Lung (tissue), 12 donors: ENCODE measurements around the gene PRPF8. TPM values are rescaled to one million over a fixed set of nuclear protein-coding genes. Genes with fewer than 3 reads are reported as not detected.

ENCODE experiments used
- ATAC-seq: fragments of 200-7000 bp; cut with Tn5 transposase; one replicate; pipeline ENCODE4 v1.9.1; 2020; ENCODE audit warnings: moderate number of reproducible peaks; ENCODE audit not compliant: insufficient read depth, low FRiP score
- DNase-seq, 3 donors: peaks; one replicate each; pipeline ENCODE4 v3.0.0-alpha.2; 2013 to 2017
- H3K27ac ChIP-seq, 2 donors: one replicate each; pipeline ENCODE4 v1.5.1; 2013; ENCODE audit warnings: mild to moderate bottlenecking in 2 of 2, moderate library complexity in 2 of 2, control low read depth in 1 of 2, inconsistent platforms in 1 of 2, low read depth in 1 of 2, low read length in 1 of 2
- H3K27me3 ChIP-seq, 3 donors: one replicate each; pipeline ENCODE4 v1.5.1; 2013; ENCODE audit warnings: low read length in 2 of 3; ENCODE audit not compliant: control insufficient read depth in 3 of 3, insufficient read depth in 3 of 3
- H3K36me3 ChIP-seq, 4 donors: one replicate each; pipeline ENCODE4 v1.5.1; 2013; ENCODE audit warnings: low read length in 4 of 4, mild to moderate bottlenecking in 1 of 4, moderate library complexity in 1 of 4; ENCODE audit not compliant: control insufficient read depth in 4 of 4, insufficient read depth in 4 of 4
- H3K4me1 ChIP-seq, 5 donors: one replicate each; pipeline ENCODE4 v1.5.1; 2013; ENCODE audit warnings: low read length in 5 of 5, mild to moderate bottlenecking in 2 of 5, moderate library complexity in 1 of 5; ENCODE audit not compliant: control insufficient read depth in 5 of 5, insufficient read depth in 5 of 5
- H3K4me3 ChIP-seq: one replicate; pipeline ENCODE4 v1.5.1; 2013; ENCODE audit warnings: mild to moderate bottlenecking, control low read depth, moderate library complexity
- H3K9ac ChIP-seq, 2 donors: one replicate each; pipeline ENCODE4 v1.5.1; 2013; ENCODE audit warnings: low read length in 2 of 2, control low read depth in 1 of 2; ENCODE audit not compliant: insufficient read depth in 1 of 2
- H3K9me3 ChIP-seq, 4 donors: one replicate each; pipeline ENCODE4 v1.5.1; 2013; ENCODE audit warnings: low read length in 3 of 4, mild to moderate bottlenecking in 1 of 4, moderate library complexity in 1 of 4; ENCODE audit not compliant: control insufficient read depth in 4 of 4, insufficient read depth in 3 of 4
- CTCF ChIP-seq: IDR thresholded peaks from 2 replicates; pipeline ENCODE4 v1.5.1; 2012; ENCODE audit warnings: mild to moderate bottlenecking; ENCODE audit errors: control extremely low read depth, extremely low read depth
- WGBS, 2 donors: extraction: QIAGEN DNeasy Blood & Tissue Kit; methylation state at CpG; one replicate each; pipeline ENCODE4 v1.1.7; 2013; 5-methylcytosine and 5-hydroxymethylcytosine counted together
- polyA plus RNA-seq, 2 donors: library from polyadenylated mRNA; stranded (reverse); fragments of 200-250 nt; gene quantifications; one replicate each; pipeline ENCODE4 v1.2.1, GENCODE V29; 2013
- total RNA-seq, 2 donors: library from RNA; depleted of rRNA in 1 of 2; stranded (reverse); fragments of >200 nt in 1 of 2; gene quantifications; one replicate each; pipeline ENCODE4 v1.2.1, GENCODE V29; 2014 to 2021
- donor health status: control.
- donor health status: control.
- donor health status: Bipolar disorder and iron deficiency.
- donor health status: healthy.
- donor health status: DM: yes; HTN: yes; CAD: no.

Gene PRPF8
- total and polyA plus RNA-seq, 4 donors: 97.2 to 277 (median 161) TPM

GRCh38 chr17:1627182-1627981 is 57.3 kb downstream of the PRPF8 start:
- Histone ChIP-seq H3K9ac (no peak overlapping the region), H3K36me3 (peaks cover 0 to 2% (median 0%) of the 10 kb centered on the region in 4 donors), H3K27ac (peak overlapping the region in 1 of 2 donors; percentile 87), H3K9me3 (no peaks in the 10 kb centered on the region), H3K4me1 (peaks cover 0 to 27% (median 12%) of the 10 kb centered on the region in 5 donors), H3K27me3 (peaks cover 0 to 7% (median 0%) of the 10 kb centered on the region in 3 donors), H3K4me3 (peak overlapping the region; percentile 66)
- no peak for ATAC-seq
- TF ChIP-seq CTCF: no peak
- DNase-seq: peak in 1 of 3 donors; percentile 26
- 11% methylated on average over 28 to 39 of the region's 39 CpGs for WGBS, 2 donors

GRCh38 chr17:1626333-1626732 is 58.3 kb downstream of the PRPF8 start:
- Histone ChIP-seq H3K9ac (no peak overlapping the region), H3K27me3 (peaks cover 0 to 7% (median 0%) of the 10 kb centered on the region in 3 donors), H3K36me3 (peaks cover 0 to 2% (median under 1%) of the 10 kb centered on the region in 4 donors), H3K27ac (peak overlapping the region in 1 of 2 donors; percentile 87), H3K9me3 (no peaks in the 10 kb centered on the region), H3K4me3 (no peak overlapping the region), H3K4me1 (peaks cover 0 to 27% (median 12%) of the 10 kb centered on the region in 5 donors)
- WGBS, 2 donors: 42 to 61% methylated on average over 3 of the region's 3 CpGs
- no peak for TF ChIP-seq CTCF
- ATAC-seq (no peak), DNase-seq (no peak)

- 73 to 76% methylated on average over 6 of the region's 6 CpGs for WGBS, 2 donors
Observed at GRCh38 chr17:1625581-1625980, 59.1 kb downstream of the PRPF8 start.

More at GRCh38 chr17:1625581-1625980, 59.1 kb downstream of the PRPF8 start:
- H3K9ac ChIP-seq: no peak overlapping the region
- ATAC-seq (no peak), DNase-seq (no peak)
- no peak for TF ChIP-seq CTCF
- H3K27ac ChIP-seq: no peak overlapping the region
- peaks cover 0 to 27% (median 12%) of the 10 kb centered on the region in 5 donors for H3K4me1 ChIP-seq
- H3K4me3 ChIP-seq: no peak overlapping the region
- H3K9me3 ChIP-seq: no peaks in the 10 kb centered on the region
- peaks cover 0 to 3% (median under 1%) of the 10 kb centered on the region in 4 donors for H3K36me3 ChIP-seq
- peaks cover 0 to 6% (median 0%) of the 10 kb centered on the region in 3 donors for H3K27me3 ChIP-seq
